Activated CD8-positive, alpha-beta memory T cell treated with anti-CD3 and anti-CD28 coated beads for 1 hour (primary cell): Measurements from ENCODE around the gene ZNF785.
"Not testable (repeated sequence)": the region's sequence is repeated elsewhere in the genome, so short reads cannot be mapped to it uniquely, and the experiment has no call there.

Experiments used
- DNase-seq, 2 donors: peaks; one replicate each; pipeline ENCODE4 v3.0.0-alpha.2; 2020; ENCODE audit warnings: low read depth in 1 of 2; ENCODE audit errors: extremely low read depth in 1 of 2

ZNF785 gene

DNA sequence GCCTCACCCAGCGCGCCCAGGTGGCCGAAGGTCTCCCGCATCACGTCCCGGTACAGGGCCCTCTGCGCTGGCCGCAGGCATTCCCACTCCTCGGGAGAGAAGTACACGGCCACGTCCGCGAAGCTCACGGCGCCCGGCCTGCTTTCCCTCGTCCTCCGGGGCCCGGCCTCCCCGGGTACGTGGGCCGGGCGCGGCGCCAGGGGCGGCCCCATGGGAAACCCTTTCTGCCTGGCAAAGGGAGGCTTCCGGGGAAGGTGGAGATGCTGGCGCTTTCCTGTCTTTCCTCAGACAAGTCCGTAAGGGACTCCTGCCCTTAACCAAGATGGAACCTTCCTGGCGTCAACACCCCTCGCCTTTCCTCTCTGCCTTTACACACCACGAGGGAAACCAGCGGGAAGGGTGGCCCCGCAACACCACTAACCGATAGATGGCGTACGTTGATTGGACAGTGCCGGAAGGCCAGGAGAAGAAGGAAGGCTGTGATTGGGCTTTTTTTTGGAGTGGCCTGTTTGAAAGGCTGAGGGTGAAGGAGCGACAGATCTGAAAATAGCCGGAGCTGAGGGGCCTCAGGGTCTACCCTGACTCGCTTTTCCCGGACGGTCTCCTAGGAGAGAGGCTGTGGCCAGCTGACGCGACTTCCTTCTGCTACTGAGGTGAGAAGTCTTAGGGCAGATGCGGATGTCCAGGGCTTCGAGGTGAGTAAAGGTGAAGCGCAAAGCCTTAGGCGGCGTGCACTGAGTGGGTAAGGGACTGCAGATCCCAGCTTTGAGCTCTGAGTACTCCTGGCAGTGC, at the start of gene ZNF785:
TSS of gene ZNF785 (minus strand) at position 298 of the 792 bp plus-strand sequence. CDS start at position 212, 86 bp downstream.
- peak; percentile 74 to 88 for DNase-seq

DNA sequence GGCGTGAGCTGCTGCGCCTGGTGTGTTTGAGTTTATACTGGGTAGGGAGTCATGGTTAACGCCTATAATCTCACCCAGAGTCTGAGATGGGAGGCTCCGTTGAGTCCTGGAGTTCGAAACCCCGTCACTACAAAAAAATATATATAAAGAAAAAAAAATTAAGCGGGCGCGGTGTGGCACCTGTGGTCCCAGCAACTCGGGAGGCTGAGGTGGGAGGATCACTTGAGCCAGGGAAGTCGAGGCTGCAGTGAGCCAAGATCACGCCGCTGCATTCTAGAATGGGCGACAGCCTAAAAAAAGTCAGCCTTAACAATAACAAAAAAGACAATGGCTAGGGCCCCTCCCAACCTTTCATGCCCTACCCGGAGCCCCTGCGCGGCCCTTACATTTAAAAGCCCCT, 48.0 kb upstream of the ZNF785 start:
- no peak for DNase-seq

DNA sequence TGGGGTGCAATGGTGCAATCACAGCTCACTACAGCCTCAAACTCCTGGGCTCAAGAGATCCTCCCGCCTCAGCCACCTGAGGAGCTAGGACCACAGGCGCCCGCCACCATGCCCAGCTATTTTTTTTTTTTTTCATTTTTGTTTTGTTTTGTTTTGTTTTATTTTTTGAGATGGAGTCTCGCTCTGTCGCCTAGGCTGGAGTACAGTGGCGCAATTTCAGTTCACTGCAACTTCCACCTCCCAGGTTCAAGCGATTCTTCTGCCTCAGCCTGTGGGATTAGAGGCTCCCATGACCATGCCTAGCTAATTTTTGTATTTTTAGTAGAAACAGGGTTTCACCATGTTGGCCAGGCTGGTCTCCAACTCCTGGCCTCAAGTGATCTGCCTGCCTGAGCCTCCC, 47.0 kb upstream of the ZNF785 start:
- not testable (repeated sequence) for DNase-seq

DNA sequence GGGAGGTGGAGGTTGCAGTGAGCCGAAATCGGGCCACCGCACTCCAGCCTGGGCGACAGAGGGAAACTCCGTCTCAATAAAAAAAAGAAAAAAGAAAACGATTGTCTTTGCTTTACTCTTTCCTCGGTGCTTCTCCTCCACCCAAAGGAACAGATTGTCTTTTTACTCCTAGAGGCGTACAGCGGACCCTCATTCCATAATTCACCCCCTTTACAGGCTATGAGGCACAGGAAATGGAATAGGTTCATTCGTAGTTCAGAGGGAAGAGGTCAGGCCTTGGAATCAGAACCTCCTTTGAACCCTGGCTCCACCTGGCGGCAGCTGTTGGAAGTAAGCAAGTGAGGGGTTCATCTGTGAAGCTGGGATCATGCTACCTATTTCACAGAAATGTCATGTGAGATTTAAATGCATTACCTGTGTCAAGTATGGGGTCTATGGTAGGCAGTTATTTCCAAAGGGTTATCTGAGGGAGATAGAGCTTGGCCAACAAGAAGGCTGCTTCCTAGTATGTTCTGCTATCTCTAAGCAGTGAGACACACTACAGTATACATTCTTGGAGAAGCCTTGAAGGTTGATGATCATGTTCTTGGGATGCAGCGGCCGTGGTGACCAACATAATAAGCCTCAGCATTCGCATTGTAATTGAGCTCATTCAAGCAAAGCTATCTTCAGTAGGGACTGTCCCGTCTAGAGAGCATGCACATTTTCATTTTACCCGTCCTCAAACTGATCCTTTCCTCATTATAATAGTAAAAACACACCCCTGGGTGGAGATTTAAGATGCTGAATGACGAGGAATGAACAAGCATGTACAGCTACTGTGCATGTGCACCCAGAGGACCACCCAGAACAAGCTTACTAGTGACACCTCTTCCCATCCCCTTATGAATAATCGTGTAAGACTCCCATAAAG, 43.4 kb upstream of the ZNF785 start:
- peak; percentile 57 to 83 for DNase-seq

DNA sequence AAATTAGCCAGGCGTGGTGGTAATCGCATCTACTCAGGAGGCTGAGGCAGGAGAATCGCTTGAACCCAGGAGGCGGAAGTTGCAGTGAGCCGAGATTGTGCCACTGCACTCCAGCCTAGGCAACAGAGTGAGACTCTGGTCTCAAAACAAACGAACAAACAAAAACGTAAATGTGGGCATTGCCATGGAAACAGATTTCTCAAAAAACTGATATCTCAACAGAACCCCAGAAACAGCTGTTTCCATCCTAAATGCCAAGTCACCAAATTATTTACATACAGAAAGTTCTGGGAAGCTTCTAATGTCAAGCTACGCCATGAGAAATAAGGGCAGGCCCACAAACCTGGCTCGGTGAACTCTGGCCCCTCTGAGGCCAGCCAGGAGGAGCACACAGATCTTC, 40.7 kb upstream of the ZNF785 start:
- DNase-seq: no peak

DNA sequence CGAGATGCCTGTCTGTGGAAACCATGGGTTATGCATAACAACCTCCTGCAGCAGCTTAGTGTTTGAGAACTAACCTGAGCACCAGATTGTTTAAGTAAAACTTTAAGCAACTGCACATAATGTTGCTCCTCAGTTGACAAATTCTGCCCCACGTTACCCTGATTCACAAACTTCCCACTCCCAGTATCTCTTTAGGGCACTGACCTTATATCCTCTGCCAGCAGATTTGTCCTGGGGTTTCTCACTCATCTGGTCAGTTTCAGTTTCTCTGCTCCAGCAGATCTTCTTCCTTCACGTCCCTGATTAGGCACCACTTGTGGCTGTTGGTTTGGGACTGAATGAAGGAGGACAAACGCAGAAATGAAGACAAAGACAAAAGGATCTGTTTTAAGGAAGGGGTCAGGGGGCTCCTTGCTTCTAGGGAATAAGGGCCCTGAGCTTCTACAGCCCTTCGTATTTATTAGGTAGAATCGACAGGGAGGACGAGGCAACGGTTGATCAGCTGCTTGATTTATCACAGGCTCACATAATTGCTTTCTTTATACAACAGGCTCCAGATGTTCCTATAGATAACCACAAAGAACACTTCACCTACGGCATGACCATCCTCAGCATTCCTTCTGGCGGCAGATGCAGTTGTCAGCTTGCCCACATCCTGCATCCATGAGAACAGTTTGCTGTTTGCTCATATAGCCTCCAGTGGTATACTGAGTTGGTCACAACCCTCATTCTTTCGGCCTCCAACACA, 38.2 kb upstream of the ZNF785 start:
- DNase-seq: no peak

DNA sequence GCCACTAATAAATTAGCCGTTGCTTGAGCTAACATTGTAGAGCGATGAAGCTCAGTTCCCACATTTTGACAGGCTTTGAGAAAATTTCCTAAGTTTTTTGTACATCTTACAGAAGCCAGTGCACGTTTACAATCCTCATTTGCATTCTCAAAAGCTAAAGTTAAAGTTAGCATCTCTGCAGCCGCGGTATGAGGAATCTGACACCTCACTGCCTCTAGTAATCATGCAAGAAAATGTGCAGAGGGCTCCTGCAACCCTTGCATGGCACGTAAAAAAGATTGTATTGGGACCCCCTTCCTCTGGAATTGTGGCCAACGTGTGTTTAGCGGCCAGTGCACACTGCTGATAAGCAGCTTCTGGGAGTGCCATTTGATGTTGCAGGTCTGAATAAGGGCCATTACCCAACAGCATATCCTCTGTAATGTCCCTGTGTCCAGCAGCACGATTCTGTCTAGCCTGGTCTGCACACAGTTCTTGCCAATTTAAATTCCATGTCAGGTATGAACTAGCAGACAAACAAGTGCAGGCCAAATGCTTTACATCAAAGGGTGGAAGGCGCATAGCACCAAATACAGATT, 37.0 kb upstream of the ZNF785 start:
- no peak for DNase-seq

DNA sequence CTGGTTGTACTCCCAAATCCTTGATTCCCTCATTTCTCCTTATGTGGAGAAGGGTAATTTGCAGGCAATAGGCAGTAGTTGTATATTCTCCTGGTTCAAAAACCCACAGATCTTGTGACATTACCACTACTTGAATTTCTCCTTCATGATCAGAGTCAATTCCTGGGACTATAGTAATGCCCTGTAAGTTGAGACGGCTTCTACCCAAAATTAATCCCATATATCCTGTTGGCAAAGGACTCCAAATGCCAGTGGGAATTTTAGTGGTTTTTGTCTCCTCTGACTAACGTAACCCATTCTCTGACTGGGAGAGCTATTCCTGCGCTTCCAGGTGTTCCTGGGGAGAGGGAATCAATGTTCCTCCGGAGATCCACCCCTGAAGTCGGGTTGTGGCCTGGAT, 36.3 kb upstream of the ZNF785 start:
- DNase-seq: no peak

DNA sequence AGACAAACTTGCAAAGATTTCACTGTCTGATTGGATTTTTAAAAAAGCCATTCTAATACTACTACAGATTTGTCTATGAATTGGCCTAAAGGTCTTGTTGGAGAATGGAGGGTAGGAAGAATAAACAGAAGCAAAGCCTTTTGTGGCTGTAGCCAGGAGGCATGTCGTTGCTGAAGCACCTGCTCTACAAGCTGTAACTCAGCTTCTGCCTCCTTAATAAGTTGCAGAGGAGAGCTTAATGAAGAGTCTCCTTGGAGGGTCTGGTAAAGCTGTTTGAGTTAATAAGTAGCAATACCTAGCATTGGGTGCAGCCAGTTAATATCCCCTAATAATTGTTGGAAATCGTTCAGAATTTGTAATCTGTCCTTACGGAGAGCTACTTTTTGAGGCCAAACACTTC, 34.7 kb upstream of the ZNF785 start:
- no peak for DNase-seq

DNA sequence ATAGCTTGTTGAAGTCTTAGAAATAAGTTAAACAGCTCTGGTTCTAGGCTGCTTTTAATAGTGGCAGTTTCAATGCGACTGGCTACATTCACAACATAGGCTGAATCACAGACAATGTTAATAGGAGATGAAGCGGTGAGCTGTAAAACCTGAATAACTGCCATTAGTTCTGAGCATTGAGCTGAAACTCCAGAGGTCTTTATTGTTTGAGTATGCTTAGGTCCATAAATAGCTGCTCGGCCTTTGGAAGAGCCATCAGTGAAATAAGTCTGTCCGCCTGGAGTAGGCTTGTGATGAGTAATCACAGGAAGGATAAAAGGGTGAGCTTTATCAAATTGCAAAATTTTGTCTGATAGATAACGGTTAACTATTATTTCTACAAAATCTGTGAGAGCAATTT, 34.1 kb upstream of the ZNF785 start:
- DNase-seq: no peak

DNA sequence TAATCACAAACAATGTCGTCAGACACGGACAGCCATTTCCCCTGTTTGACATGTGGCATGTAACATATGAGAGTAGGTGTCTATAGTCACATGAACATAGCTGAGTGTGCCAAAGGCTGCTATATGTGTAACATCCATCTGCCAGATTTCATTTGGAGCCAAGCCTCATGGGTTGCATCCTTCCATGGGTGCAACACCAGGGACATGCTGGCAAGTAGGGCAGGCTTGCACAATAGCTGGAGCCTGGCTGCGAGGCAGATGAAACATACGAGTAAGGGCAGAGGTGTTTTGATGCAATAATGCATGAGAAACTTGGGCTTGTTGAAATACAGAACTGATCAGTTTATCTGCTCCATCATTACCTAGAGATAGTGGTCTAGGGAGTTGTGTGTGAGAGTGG, 33.7 kb upstream of the ZNF785 start:
- no peak for DNase-seq

DNA sequence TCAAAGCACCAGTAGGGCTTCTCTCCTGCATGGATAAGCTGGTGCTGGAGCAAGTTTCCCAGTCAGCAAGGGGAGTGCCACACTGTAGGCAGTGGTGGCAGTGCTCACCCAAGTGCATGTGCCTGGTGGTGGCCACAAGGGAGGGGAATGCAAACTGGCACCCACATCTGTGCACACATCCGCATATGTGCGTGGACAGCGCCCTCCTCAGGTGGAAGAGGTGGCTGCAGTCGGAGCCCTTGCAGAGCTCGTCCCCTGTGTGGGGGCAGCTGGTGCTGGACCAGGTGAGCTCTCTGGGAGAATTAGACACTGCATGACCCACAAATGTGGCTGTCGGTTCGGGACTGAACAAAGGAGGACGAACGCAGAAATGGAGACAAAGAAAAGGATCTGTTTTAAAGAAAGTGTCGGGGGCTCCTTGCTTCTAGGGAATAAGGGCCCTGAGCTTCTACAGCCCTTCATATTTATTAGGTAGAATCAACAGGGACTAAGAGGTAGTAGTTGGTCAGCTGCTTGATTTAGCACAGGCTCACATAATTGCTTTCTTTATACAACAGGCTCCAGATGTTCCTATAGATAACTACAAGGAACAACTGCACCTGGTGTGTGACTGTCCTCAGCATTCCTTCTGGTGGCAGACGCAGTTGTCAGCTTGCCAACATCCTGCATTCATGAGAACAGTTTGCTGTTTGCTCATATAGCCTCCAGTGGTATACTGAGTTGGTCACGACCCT, 30.0 kb upstream of the ZNF785 start:
- peak in 1 of 2 donors; percentile 42 for DNase-seq

DNA sequence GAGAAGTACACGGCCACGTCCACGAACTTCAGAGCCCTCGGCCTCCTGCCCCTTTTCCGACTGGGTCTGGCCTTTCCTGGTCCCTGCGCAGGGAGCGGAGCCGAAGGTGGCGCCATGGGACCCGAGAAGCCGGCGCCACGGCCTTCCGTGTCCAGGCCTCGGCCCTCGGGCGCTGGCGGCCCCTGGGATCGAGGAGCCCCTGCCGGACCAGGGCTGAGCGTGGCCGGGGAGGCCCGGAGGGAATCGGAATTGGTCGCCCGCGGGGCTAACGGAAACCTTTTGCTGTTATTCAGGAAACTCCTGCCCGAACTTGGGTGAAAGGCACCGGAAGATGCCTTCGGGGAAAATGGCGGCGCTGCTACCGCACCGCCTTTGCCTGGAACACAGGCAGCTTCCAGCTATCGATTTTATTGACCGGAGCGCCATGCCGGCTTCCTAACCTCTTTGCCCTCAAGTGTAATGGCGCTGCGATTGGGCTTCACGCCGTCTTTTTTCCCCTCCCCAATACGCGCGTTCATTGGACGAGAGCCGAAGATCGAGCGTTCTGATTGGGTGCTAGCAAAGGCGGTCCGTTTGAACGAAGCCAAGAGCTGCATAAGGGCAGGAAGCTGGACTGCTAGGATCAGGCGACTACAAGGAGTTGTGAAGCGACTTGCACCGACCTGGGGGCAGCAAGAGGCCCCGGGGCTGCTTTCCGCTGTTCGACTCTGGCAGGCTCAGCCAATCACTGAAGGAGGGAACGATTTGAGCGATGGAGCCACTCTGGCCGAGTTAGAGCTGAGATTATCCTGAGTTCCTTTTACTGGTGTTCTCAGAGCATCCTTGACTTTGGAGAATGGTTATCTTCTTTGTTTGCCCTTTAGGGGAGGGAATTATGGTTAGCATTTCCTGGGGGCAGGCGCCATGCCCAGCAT, 24.7 kb upstream of the ZNF785 start, which contains the start of gene ZNF689:
TSS of gene ZNF689 (minus strand) at position 464 of the 914 bp plus-strand sequence. CDS start at position 116, 348 bp downstream.
- DNase-seq: peak; percentile 82 to 91

DNA sequence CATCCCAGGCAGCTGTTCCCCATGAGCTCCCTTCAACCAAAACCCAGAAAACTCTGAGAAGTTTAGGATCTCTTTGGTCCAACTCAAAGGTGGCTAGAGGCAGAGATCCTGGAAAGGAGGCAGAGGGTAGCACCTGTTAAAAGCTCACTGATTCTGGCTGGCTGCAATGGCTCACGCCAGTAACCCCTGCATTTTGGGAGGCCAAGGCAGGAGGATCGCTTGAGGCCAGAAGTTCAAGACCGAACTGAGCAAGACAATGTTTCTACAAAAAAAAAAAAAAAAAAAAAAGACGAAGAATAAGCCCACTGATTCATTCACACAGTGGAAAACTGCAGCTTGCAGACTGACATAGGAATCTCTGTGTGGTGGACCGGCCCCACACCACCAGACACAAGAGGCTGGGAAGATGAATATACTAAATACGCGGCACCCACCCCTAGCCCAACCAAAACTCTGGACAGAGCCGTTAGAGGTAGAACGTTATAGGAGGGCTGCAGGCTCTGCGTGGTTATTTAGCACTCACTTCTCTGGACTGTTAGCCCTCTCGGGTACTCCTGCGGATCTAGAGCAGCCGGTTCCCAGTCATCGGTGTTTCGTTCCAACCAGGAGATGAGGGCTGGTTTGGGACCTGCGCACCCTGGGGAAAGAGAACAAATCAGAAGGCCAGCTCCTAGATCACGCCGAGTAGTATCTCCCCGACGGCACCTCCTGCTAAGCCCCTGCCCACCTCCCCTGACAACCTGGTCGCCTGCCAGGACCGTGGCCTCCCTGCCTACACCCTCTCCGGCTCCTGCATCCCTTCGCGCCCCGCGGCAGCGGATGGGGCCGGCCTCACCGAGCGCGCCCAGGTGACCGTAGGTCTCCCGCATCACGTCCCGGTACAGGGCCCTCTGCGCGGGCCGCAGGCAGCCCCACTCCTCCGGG, 23.8 kb upstream of the ZNF785 start:
- DNase-seq: no peak

DNA sequence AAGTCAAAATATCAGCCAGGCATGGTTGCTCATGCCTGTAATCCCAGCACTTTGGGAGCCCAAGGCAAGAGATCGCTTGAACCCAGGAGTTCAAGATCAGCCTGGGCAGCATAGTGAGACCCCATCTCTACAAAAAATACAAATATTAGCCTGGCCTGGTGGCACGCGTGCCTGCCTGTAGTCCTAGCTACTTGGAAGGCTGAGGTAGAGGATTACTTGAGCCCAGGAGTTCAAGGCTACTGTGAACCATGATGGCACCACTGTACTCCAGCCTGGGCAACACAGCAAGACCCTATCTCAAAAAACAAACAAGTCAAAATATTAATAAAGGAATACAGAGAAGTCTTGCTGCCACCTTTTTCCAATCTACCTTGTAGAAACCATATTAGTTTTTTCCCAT, 20.5 kb upstream of the ZNF785 start:
- no peak for DNase-seq

DNA sequence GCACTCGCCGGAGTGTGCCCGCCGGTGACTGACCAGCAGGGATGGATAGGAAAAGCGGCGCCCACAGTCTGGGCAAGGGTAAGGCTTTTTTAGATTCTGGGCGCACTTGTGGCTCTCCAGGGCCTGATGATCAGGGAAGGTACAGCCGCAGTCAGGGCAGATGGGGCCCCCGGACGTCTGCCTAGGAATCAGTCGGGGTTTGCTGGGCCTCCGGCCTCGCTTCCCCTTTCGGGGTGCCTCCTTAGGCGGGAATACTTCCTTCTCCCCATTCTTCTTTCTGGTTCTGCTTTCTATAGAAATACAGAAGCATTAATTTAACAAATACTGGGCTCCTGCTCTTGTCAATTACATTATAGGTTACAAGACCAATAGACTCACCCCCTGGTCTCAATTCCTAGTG, 19.7 kb upstream of the ZNF785 start:
- DNase-seq: no peak

DNA sequence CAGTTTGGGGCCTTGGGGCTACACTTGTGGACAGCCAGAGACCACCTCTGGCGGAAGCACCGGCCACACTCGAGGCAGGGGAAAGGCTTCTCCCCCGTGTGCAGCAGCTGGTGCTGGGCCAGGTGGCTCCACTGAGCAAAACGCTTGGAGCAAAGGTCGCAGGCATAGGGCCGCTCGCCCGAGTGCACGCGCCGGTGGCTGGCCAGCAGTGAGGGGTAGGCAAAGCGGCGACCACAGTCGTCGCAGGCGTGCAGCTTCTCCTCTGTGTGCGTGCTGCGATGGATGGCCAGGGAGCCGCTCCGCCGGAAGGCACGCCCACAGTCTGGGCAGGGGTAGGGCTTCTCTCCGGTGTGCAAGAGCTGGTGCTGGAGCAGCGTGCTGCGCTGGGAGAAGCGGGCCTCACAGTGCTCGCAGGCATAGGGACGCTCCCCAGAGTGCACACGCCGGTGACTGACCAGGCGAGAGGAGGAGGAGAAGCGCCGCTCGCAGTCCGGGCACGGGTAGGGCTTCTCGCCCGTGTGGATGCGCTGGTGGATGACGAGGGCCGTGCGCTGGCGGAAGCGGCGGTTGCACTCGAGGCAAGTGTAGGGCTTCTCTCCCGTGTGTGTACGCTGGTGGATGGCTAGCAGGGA, 18.9 kb upstream of the ZNF785 start:
- DNase-seq: no peak

DNA sequence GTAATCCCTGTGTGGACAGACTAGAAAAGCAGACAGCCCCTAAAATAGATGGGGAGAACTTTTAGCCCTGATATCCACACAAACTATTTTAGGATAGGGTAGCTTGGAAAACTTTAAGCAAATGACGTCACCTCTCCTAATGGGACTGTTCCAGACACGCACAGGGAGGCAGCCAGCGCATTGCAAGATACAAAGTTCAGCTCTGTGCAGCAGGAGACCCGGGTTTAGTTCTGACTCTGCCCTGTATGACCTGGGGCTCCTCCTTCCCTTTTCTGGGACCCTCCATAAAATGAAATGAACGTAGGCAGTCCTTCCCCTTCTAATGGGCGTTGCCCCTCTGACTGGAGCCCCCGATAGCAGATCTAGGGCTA, 18.4 kb upstream of the ZNF785 start:
- no peak for DNase-seq
